HepG2 (cell line): Measurements from ENCODE around the gene MRM1. TPM values are rescaled to one million over a fixed set of nuclear protein-coding genes. Genes with fewer than 3 reads are reported as not detected.

Source experiments
- ATAC-seq: fragments of 200-7000 bp; cut with Tn5 transposase; 3 replicates; pipeline ENCODE4 v1.9.1; 2020; ENCODE audit warnings: mild to moderate bottlenecking, moderate library complexity
- BruUV-seq: library from RNA; stranded (reverse); fragments of 400-500 nt; replicated peaks from 2 replicates; lab custom pipeline; 2021; lab: Mats Ljungman, UMichigan
- CTCF ChIA-PET: fragments of 300-600 bp; formaldehyde crosslinking; extraction: SDS; loops from one replicate; lab custom pipeline; 2021; ENCODE audit warnings: low total read pairs, inconsistent platforms, low intra/inter-chr PET ratio; lab: Yijun Ruan, JAX
- POLR2A ChIA-PET: fragments of 350-600 bp; sonication (Branson Sonifier 250); formaldehyde crosslinking; loops from one replicate; lab custom pipeline; 2020; ENCODE audit warnings: antibody characterized with exemption, inconsistent platforms; lab: Yijun Ruan, JAX
- DNase-seq: peaks from one replicate; pipeline ENCODE4 v3.0.0-alpha.2; 2015; ENCODE audit warnings: low spot score
- FAIRE-seq: peaks from 3 replicates; lab custom pipeline; 2011; peaks lifted over from hg19 to GRCh38; lab: Jason Lieb, UNC
- H2AFZ ChIP-seq: one replicate; pipeline ENCODE4 v1.6.1; 2011; ENCODE audit warnings: low read length, inconsistent platforms
- H3K27ac ChIP-seq: fragments of 300-600 bp; 3 replicates; pipeline ENCODE4 v1.8.0; 2011; ENCODE audit warnings: mixed run types, mild to moderate bottlenecking, mixed read lengths, low read length, inconsistent platforms; ENCODE audit not compliant: insufficient read depth; ENCODE audit errors: extremely low read length
- H3K27me3 ChIP-seq, 2 experiments: fragments of 200-600 bp in 1 of 2; 2 replicates in 1 of 2; 3 replicates in 1 of 2; pipeline versions ENCODE4 v1.6.0 to v1.8.0; 2011; ENCODE audit warnings: low read length in 2 of 2, mild to moderate bottlenecking in 2 of 2, moderate library complexity in 2 of 2, inconsistent platforms in 1 of 2; ENCODE audit not compliant: insufficient read depth in 2 of 2, control insufficient read depth in 1 of 2
- H3K36me3 ChIP-seq, 2 experiments: fragments of 200-600 bp in 1 of 2; replicated peaks in 1 of 2; 2 replicates in 1 of 2; 3 replicates in 1 of 2; pipeline versions ENCODE4 v1.5.1 to v1.8.0; 2011; ENCODE audit warnings: low read length in 2 of 2, inconsistent platforms in 1 of 2; ENCODE audit not compliant: insufficient read depth in 2 of 2, control insufficient read depth in 1 of 2
- H3K4me1 ChIP-seq: 2 replicates; pipeline ENCODE4 v1.5.1; 2012; ENCODE audit warnings: low read length, inconsistent platforms; ENCODE audit not compliant: insufficient read depth
- H3K4me2 ChIP-seq: 2 replicates; pipeline ENCODE4 v1.6.0; 2011; ENCODE audit warnings: low read depth, low read length, inconsistent platforms
- H3K4me3 ChIP-seq, 3 experiments: fragments of 200-600 bp in 1 of 3; sonication (generic), shearing (Covaris generic) in 1 of 3; replicated peaks in 1 of 3; 2 replicates each; pipeline ENCODE4 v1.5.1; 2011 to 2016; ENCODE audit warnings: low read length in 3 of 3, inconsistent platforms in 2 of 3, low read depth in 2 of 3, mild to moderate bottlenecking in 2 of 3, control low read depth in 1 of 3, mixed read lengths in 1 of 3; ENCODE audit not compliant: insufficient read depth in 1 of 3
- H3K79me2 ChIP-seq: one replicate; pipeline ENCODE4 v1.6.1; 2011; ENCODE audit warnings: low read length, inconsistent platforms; ENCODE audit not compliant: insufficient read depth
- H3K9ac ChIP-seq: 2 replicates; pipeline ENCODE4 v1.6.0; 2011; ENCODE audit warnings: mild to moderate bottlenecking, low read depth, low read length, inconsistent platforms; ENCODE audit not compliant: insufficient read depth
- H3K9me3 ChIP-seq: 2 replicates; pipeline ENCODE4 v1.5.1; 2012; ENCODE audit warnings: mild to moderate bottlenecking, low read length
- H4K20me1 ChIP-seq: 2 replicates; pipeline ENCODE4 v1.6.0; 2011; ENCODE audit warnings: inconsistent platforms, mild to moderate bottlenecking, low read length, moderate library complexity; ENCODE audit not compliant: insufficient read depth
- AKNA ChIP-seq: sonication (generic); formaldehyde crosslinking; IDR thresholded peaks from 2 replicates; pipeline ENCODE4 v1.4.0; 2020; ENCODE audit warnings: missing genetic modification reagents, borderline replicate concordance
- ATF2 ChIP-seq: sonication (generic); formaldehyde crosslinking; IDR thresholded peaks from 2 replicates; pipeline ENCODE4 v1.4.0; 2020; ENCODE audit warnings: missing genetic modification reagents
- MAF1 ChIP-seq: sonication (generic); formaldehyde crosslinking; IDR thresholded peaks from 2 replicates; pipeline ENCODE4 v1.5.0; 2020; ENCODE audit warnings: missing genetic modification reagents, borderline replicate concordance
- POLR2G ChIP-seq: fragments of 200-400 bp; formaldehyde crosslinking; IDR thresholded peaks from 2 replicates; pipeline ENCODE4 v1.6.1; 2018; ENCODE audit warnings: mild to moderate bottlenecking, low read depth, low read length, moderate library complexity
- ZFP36 ChIP-seq: fragments of 150-350 bp; IDR thresholded peaks from 2 replicates; pipeline ENCODE4 v1.6.1; 2018; ENCODE audit warnings: borderline replicate concordance, low read length, low read depth; ENCODE audit not compliant: partially characterized antibody
- ZNF343 ChIP-seq: sonication (generic); formaldehyde crosslinking; IDR thresholded peaks from 2 replicates; pipeline ENCODE4 v1.4.0; 2020; ENCODE audit warnings: mild to moderate bottlenecking, missing genetic modification reagents
- ZNF747 ChIP-seq: sonication (generic); formaldehyde crosslinking; IDR thresholded peaks from 2 replicates; pipeline ENCODE4 v1.8.1; 2023; ENCODE audit warnings: missing genetic modification reagents, mild to moderate bottlenecking, borderline replicate concordance
- WGBS: methylation state at CpG from one replicate; pipeline ENCODE4 v1.1.6; 2017; ENCODE audit warnings: low lambda C conversion rate; 5-methylcytosine and 5-hydroxymethylcytosine counted together
- in situ Hi-C: cut with HindIII; loops from 2 replicates; pipeline ENCODE4 v1.10.0; 2017; ENCODE audit warnings: low pct_unique_long_range_greater_than_20kb; ENCODE audit not compliant: extremely low pct_ligation_motif_present
- intact Hi-C: fragments of 100-400 bp; cut with micrococcal nuclease; formaldehyde crosslinking; loops from one replicate; pipeline ENCODE4 v1.10.0; 2022; ENCODE audit not compliant: unreplicated experiment
- polyA plus RNA-seq, 8 experiments: library from polyadenylated mRNA; depleted of rRNA in 3 of 8; stranded (reverse) in 7 of 8; unstranded in 1 of 8; fragments of >200 nt; fragmentation: Illumina TruSeq in 4 of 8; extraction: Trizol in 4 of 8; gene quantifications; 2 replicates each; pipeline versions ENCODE4 v1.2.1 to v1.2.3, GENCODE V29; 2011 to 2016; ENCODE audit warnings: low read depth in 4 of 8, missing spikeins in 1 of 8, mixed read lengths in 1 of 8; ENCODE audit not compliant: insufficient read depth in 1 of 8
- total RNA-seq, 5 experiments: library from RNA; depleted of rRNA; stranded (reverse); fragments of >200 nt; fragmentation: Illumina TruSeq; extraction: Trizol; gene quantifications; 2 replicates each; pipeline ENCODE4 v1.2.3, GENCODE V29; 2016; ENCODE audit warnings: low read depth in 1 of 5
- TF ChIP-seq, protein P1 (sequence below): sonication (generic); formaldehyde crosslinking; IDR thresholded peaks from 2 replicates; pipeline ENCODE4 v1.5.1; 2020; ENCODE audit warnings: missing genetic modification reagents, mild to moderate bottlenecking, borderline replicate concordance

MRM1 gene
- total and polyA plus RNA-seq, 2 of the 13 experiments (the other 11 are each of a cell fraction or from before 2014, with no cell fraction given) = 4.1 to 11.3 TPM

- FAIRE-seq = no peak
- in situ Hi-C loops = loop anchor here (25.0 kb wide), 1 partner anchor 628 kb away; no protein-coding TSS in a partner anchor
- Histone ChIP-seq H3K79me2 (no peaks in the 10 kb centered on the region), H2AFZ (no peak overlapping the region), H3K4me2 (no peak overlapping the region), H3K27me3 (no peaks in the 10 kb centered on the region), H4K20me1 (no peaks in the 10 kb centered on the region), H3K9me3 (no peaks in the 10 kb centered on the region), H3K4me3 (no peak overlapping the region), H3K4me1 (peaks cover 5% of the 10 kb centered on the region; the same call in 1 of the 2 replicates), H3K27ac (no peak overlapping the region), H3K9ac (no peak overlapping the region), H3K36me3 (0 out of 5 replicates have a peak, but pooled peaks cover 0 to 3% of the 10 kb centered on the region in 2 experiments)
- CTCF ChIA-PET = no interaction called here
- BruUV-seq = no TSS peak
- DNase-seq = no peak
- WGBS = 96% methylated on average over 6 of the region's 7 CpGs
- no peak for TF ChIP-seq ZNF343
- no peak for TF ChIP-seq MAF1 (CRISPR knock-in tag)
- 0 out of 2 replicates have a peak, but pooled peaks have one; percentile 2 for TF ChIP-seq POLR2G
- TF ChIP-seq, protein P1, sequence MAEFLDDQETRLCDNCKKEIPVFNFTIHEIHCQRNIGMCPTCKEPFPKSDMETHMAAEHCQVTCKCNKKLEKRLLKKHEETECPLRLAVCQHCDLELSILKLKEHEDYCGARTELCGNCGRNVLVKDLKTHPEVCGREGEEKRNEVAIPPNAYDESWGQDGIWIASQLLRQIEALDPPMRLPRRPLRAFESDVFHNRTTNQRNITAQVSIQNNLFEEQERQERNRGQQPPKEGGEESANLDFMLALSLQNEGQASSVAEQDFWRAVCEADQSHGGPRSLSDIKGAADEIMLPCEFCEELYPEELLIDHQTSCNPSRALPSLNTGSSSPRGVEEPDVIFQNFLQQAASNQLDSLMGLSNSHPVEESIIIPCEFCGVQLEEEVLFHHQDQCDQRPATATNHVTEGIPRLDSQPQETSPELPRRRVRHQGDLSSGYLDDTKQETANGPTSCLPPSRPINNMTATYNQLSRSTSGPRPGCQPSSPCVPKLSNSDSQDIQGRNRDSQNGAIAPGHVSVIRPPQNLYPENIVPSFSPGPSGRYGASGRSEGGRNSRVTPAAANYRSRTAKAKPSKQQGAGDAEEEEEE (CRISPR knock-in tag) = no peak
- no peak for ATAC-seq
- intact Hi-C loops = no loop called here
- POLR2A ChIA-PET = no interaction called here
Measured at GRCh38 chr17:36609498-36609862, 8.1 kb downstream of the MRM1 start.

DNA sequence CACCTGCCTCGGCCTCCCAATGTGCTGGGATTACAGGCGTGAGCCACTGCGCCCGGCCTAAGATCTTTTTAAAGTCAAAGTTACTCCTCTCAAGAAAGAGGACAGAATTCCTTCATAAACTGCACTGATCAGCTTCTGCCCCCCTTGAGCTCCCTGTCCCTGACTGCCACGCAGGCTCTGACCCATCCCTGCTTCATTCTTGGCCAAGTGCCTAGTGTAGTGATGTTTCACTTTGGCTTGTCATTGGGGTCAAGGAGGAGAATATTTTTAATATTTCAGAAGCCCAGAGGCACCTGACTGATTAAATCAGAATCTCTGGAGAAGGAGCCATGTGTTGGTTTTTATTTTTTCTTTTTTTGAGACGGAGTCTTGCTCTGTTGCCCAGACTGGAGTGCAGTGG, 9.1 kb downstream of the MRM1 start:
- FAIRE-seq = no peak
- H3K9me3 ChIP-seq = no peaks in the 10 kb centered on the region
- WGBS = 88% methylated on average over 6 of the region's 6 CpGs
- no peaks in the 10 kb centered on the region for H4K20me1 ChIP-seq
- H3K27ac ChIP-seq = no peak overlapping the region
- no TSS peak for BruUV-seq
- ChIA-PET POLR2A (no interaction called here), CTCF (no interaction called here)
- no peak overlapping the region for H2AFZ ChIP-seq
- H3K9ac ChIP-seq = no peak overlapping the region
- intact Hi-C loops = no loop called here
- 0 out of 2 replicates have a peak, but pooled peaks cover 1% of the 10 kb centered on the region for H3K4me1 ChIP-seq
- no peak overlapping the region for H3K4me2 ChIP-seq
- DNase-seq = no peak
- ATAC-seq = no peak
- H3K79me2 ChIP-seq = no peaks in the 10 kb centered on the region
- H3K4me3 ChIP-seq = no peak overlapping the region
- in situ Hi-C loops = loop anchor here (25.0 kb wide), 1 partner anchor 627 kb away; no protein-coding TSS in a partner anchor
- H3K36me3 ChIP-seq = 0 out of 5 replicates have a peak, but pooled peaks cover 0 to 3% of the 10 kb centered on the region in 2 experiments
- no peaks in the 10 kb centered on the region for H3K27me3 ChIP-seq
- TF ChIP-seq ATF2 (no peak), ZNF747 (CRISPR knock-in tag) (no peak), AKNA (CRISPR knock-in tag) (no peak), ZFP36 (no peak)
